Stimulated activated CD8-positive, alpha-beta memory T cell treated with anti-CD3 and anti-CD28 coated beads, Interleukin-4, amount 100 ng/mL, for 4 hours (primary cell): ENCODE measurements around the gene RBBP8.

ENCODE experiments used
- DNase-seq, 2 donors: peaks; one replicate each; pipeline ENCODE4 v3.0.0-alpha.2; 2020; ENCODE audit warnings: low read depth in 2 of 2, low spot score in 1 of 2

Gene RBBP8

GRCh38 chr18:22988208-22988607 lies 55.1 kb downstream of the RBBP8 start:
- DNase-seq = no peak

- DNase-seq = no peak
Measured at GRCh38 chr18:22998344-22998743, 65.2 kb downstream of the RBBP8 start.

- DNase-seq = no peak
Measured at GRCh38 chr18:22999212-22999611, 66.1 kb downstream of the RBBP8 start.

GRCh38 chr18:22999647-23000046 lies 66.5 kb downstream of the RBBP8 start:
- DNase-seq = no peak

- DNase-seq = no peak
Measured at GRCh38 chr18:23003289-23003688, 70.2 kb downstream of the RBBP8 start.

- DNase-seq = no peak
Measured at GRCh38 chr18:23012249-23012648, 79.1 kb downstream of the RBBP8 start.

GRCh38 chr18:23020555-23021294 lies 87.6 kb downstream of the RBBP8 start:
- DNase-seq = no peak

- DNase-seq = no peak
Measured at GRCh38 chr18:23021623-23022022, 88.5 kb downstream of the RBBP8 start.

- no peak for DNase-seq
Measured at GRCh38 chr18:23032030-23032582, 99.0 kb downstream of the RBBP8 start.

GRCh38 chr18:23033056-23033455 lies 99.9 kb downstream of the RBBP8 start:
- DNase-seq = no peak

- DNase-seq = no peak
Measured at GRCh38 chr18:23036660-23037201, 103.6 kb downstream of the RBBP8 start.

GRCh38 chr18:23037646-23038045 lies 104.5 kb downstream of the RBBP8 start:
- DNase-seq = no peak

- no peak for DNase-seq
Measured at GRCh38 chr18:23038712-23039111, 105.6 kb downstream of the RBBP8 start.

GRCh38 chr18:23042133-23042532 lies 109.0 kb downstream of the RBBP8 start:
- DNase-seq = no peak

- no peak for DNase-seq
Measured at GRCh38 chr18:23043803-23044376, 110.8 kb downstream of the RBBP8 start.

GRCh38 chr18:23049698-23050373 lies 116.7 kb downstream of the RBBP8 start:
- no peak for DNase-seq

GRCh38 chr18:23053776-23054457 lies 120.8 kb downstream of the RBBP8 start:
- no peak for DNase-seq

- no peak for DNase-seq
Measured at GRCh38 chr18:23054553-23054952, 121.4 kb downstream of the RBBP8 start.

GRCh38 chr18:23056315-23056714 lies 123.2 kb downstream of the RBBP8 start:
- no peak for DNase-seq

- DNase-seq = no peak
Measured at GRCh38 chr18:23057096-23057495, 124.0 kb downstream of the RBBP8 start.

GRCh38 chr18:23058746-23059415 lies 125.8 kb downstream of the RBBP8 start:
- DNase-seq = no peak
